DOHH2 (cell line): ENCODE data around the gene KCNG2.

ENCODE experiments used
- H3F3A ChIP-seq: fragments of 200-600 bp; sonication (generic), shearing (Covaris generic); 2 replicates; pipeline ENCODE4 v1.6.0; 2016; ENCODE audit warnings: antibody characterized with exemption, mild to moderate bottlenecking; ENCODE audit not compliant: control insufficient read depth, insufficient read depth
- H3K27ac ChIP-seq: fragments of 200-600 bp; sonication (generic); 2 replicates; pipeline ENCODE4 v1.5.1; 2014; ENCODE audit warnings: low read depth, mild to moderate bottlenecking, low read length, moderate library complexity
- H3K27me3 ChIP-seq: fragments of 200-600 bp; sonication (generic); 2 replicates; pipeline ENCODE4 v1.6.1; 2014; ENCODE audit warnings: mild to moderate bottlenecking, low read length, mixed read lengths; ENCODE audit not compliant: control insufficient read depth
- H3K36me3 ChIP-seq: fragments of 200-600 bp; sonication (generic); 2 replicates; pipeline ENCODE4 v1.6.1; 2014; ENCODE audit warnings: mild to moderate bottlenecking, low read length, moderate library complexity, mixed read lengths; ENCODE audit not compliant: control insufficient read depth
- H3K4me1 ChIP-seq: fragments of 200-600 bp; sonication (generic); 2 replicates; pipeline ENCODE4 v1.6.1; 2014; ENCODE audit warnings: mild to moderate bottlenecking, low read length, mixed read lengths; ENCODE audit not compliant: control insufficient read depth
- H3K4me2 ChIP-seq: fragments of 200-600 bp; sonication (generic); 2 replicates; pipeline ENCODE4 v1.6.0; 2014; ENCODE audit warnings: mild to moderate bottlenecking, low read length, moderate library complexity
- H3K4me3 ChIP-seq: fragments of 200-600 bp; sonication (generic); 2 replicates; pipeline ENCODE4 v1.5.1; 2014; ENCODE audit warnings: mild to moderate bottlenecking, low read length, mixed read lengths
- H3K79me2 ChIP-seq: fragments of 200-600 bp; sonication (generic); 2 replicates; pipeline ENCODE4 v1.6.1; 2014; ENCODE audit warnings: mild to moderate bottlenecking, low read length, mixed read lengths; ENCODE audit not compliant: control insufficient read depth
- H3K9me2 ChIP-seq: fragments of 200-600 bp; sonication (generic); replicated peaks from 2 replicates; pipeline ENCODE4 v1.6.1; 2014; ENCODE audit warnings: mild to moderate bottlenecking, low read length, mixed read lengths; ENCODE audit not compliant: control insufficient read depth
- H3K9me3 ChIP-seq: fragments of 200-600 bp; sonication (generic); 2 replicates; pipeline ENCODE4 v1.6.1; 2014; ENCODE audit warnings: antibody characterized with exemption, low read length, mixed read lengths; ENCODE audit not compliant: control insufficient read depth, insufficient read depth
- H4K20me1 ChIP-seq: fragments of 200-600 bp; sonication (generic); 2 replicates; pipeline ENCODE4 v1.6.0; 2014; ENCODE audit warnings: low read depth, mild to moderate bottlenecking, antibody characterized with exemption, low read length, moderate library complexity; ENCODE audit not compliant: control insufficient read depth, insufficient read depth
- EZH2phosphoT487 ChIP-seq: fragments of 200-600 bp; sonication (generic); IDR thresholded peaks from 2 replicates; pipeline ENCODE4 v1.6.1; 2017; ENCODE audit warnings: borderline replicate concordance, mild to moderate bottlenecking, antibody characterized with exemption, low read length, moderate library complexity, mixed read lengths
- TF ChIP-seq, protein P1 (sequence below): fragments of 200-600 bp; sonication (generic); IDR thresholded peaks from one replicate; pipeline ENCODE4 v1.5.1; 2014; ENCODE audit warnings: antibody characterized with exemption, mild to moderate bottlenecking, low read depth, low read length; ENCODE audit not compliant: poor library complexity, severe bottlenecking

KCNG2 gene

DNA sequence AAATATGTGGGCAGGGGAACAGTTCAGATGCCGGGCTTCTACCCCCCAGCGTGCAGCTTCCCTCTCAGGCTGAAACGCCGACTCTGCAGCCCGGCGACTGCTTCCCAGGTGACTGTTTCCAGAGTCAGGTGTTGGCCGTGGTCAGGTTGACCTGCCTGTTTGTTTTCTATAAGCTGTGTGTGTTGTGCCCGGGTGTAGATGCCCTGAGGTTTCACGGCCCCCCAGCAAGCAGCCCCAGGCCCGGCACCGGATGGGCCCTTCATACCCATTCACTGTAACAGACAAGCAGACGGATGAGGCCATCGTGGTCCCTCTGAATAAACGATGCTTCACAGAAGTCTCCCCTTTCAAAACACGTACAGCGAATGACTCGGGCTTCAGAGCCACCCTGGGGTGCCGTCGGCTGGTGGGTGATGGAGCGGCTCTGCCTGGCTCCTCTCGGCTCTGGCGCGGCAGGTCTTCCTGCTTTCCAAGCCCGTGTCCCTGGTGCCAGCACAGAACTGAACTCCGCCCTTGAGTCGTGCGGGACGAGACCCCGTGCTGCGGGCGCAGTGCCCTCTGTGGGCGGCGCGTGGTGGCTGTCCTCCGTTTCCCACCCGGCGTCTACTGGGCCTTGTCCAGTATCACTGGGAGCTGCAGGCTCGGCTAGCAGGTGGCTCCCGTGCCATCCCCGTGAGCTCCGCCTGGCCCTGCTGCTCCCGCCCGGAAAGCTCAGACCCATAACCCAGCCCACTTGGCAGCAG is 15.0 kb upstream of the KCNG2 start:
- Histone ChIP-seq H3F3A (no peaks in the 10 kb centered on the region), H3K9me2 (no peaks in the 10 kb centered on the region), H3K4me3 (no peak overlapping the region), H3K27ac (no peak overlapping the region), H3K4me1 (peaks cover 10% of the 10 kb centered on the region), H3K79me2 (no peaks in the 10 kb centered on the region), H3K36me3 (no peaks in the 10 kb centered on the region), H3K27me3 (peaks cover 7% of the 10 kb centered on the region; the same call in 1 of the 2 replicates), H3K4me2 (no peak overlapping the region), H4K20me1 (no peaks in the 10 kb centered on the region), H3K9me3 (no peaks in the 10 kb centered on the region)
- TF ChIP-seq, protein P1, sequence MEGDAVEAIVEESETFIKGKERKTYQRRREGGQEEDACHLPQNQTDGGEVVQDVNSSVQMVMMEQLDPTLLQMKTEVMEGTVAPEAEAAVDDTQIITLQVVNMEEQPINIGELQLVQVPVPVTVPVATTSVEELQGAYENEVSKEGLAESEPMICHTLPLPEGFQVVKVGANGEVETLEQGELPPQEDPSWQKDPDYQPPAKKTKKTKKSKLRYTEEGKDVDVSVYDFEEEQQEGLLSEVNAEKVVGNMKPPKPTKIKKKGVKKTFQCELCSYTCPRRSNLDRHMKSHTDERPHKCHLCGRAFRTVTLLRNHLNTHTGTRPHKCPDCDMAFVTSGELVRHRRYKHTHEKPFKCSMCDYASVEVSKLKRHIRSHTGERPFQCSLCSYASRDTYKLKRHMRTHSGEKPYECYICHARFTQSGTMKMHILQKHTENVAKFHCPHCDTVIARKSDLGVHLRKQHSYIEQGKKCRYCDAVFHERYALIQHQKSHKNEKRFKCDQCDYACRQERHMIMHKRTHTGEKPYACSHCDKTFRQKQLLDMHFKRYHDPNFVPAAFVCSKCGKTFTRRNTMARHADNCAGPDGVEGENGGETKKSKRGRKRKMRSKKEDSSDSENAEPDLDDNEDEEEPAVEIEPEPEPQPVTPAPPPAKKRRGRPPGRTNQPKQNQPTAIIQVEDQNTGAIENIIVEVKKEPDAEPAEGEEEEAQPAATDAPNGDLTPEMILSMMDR, result no peak
- TF ChIP-seq EZH2phosphoT487, result no peak

DNA sequence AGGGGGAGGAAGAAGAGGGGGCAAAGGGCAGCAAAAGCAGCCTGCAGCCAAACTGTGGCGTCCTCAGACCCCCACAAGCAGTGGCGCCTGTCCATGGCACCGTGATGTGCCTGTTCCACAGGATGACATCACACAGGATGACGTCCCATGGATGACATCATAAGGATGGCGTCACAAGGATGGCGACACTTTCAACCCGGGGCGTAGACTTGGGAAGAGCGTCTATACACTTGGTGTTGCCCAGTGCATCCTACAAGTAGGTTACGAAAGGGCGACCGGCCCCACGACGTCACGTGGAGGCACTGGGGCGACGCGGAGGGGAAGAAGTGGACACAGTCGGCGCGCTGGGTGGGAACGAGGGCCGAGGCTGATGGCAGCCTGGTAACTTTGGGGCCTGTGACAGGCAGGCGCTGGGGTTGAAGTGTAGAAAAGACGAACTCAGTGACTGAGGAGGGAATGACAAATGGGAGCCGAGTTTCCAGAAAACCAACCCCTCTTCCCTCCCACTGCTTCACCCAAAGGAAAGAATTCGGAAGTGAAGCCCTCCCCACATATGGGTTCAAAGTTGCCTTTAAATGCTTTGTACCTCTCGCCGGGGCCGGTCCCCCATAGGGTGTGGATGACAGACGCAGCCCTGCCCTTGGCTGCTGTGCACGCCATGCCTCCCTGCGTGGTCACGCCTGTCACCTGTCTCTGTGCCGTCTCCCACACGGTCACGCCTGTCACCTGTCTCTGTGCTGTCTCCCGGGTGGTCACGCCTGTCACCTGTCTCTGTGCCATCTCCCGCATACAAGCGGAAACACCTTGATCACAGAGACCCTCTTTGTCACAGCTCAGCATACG is 13.4 kb upstream of the KCNG2 start:
- Histone ChIP-seq H3K4me2 (peak overlapping the region; percentile 28; the same call in 1 of the 2 replicates), H3K36me3 (no peaks in the 10 kb centered on the region), H3K4me3 (no peak overlapping the region), H3K4me1 (peaks cover 10% of the 10 kb centered on the region), H3K9me2 (no peaks in the 10 kb centered on the region), H3K9me3 (peaks cover 6% of the 10 kb centered on the region; the same call in 1 of the 2 replicates), H3F3A (no peaks in the 10 kb centered on the region), H3K27me3 (peaks cover 7% of the 10 kb centered on the region; the same call in 1 of the 2 replicates), H4K20me1 (no peaks in the 10 kb centered on the region), H3K79me2 (no peaks in the 10 kb centered on the region), H3K27ac (no peak overlapping the region)
- TF ChIP-seq, protein P1, result no peak
- no peak for TF ChIP-seq EZH2phosphoT487

DNA sequence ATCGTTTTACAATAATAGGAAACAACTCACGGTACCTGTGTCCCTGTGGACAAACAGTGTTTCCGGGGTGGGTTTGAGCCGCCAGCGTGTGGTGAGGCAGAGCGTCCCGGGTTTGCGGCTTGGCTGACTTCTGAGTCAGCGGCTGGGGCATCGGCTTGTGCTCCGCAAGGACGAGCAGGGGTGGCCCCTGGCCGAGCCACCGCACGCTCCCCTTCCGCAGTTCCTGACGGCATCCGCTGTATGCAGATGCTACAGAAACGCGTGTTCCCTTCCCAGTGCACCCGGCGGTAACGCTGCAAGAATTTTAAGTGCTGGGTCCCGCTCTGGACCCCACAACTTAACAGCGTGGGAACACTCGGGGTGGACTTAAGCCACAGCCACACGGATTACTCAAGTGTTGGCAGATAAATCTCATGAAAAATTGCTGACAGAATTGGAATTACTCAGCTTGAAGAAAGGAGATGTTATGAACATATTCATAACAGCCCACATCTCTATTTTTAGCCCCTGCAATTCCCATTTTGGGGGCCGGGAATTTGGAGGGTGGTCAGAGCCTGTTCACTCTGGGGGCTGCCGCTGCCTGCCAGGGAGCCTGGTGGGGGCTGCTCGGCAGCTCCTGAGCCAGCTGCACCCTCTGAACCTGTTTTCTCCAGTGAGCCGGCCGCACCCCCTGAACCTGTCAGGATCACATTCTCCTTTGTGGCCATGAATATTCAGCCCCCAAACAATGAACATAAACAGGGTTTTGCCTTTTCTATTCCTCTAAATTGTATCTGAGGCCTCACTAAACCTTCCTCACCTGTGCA is 12.6 kb upstream of the KCNG2 start:
- H3K4me2 ChIP-seq, result peak overlapping the region; percentile 28
- no peak overlapping the region for H3K27ac ChIP-seq
- H3K36me3 ChIP-seq, result no peaks in the 10 kb centered on the region
- TF ChIP-seq EZH2phosphoT487, result no peak
- TF ChIP-seq, protein P1, result no peak
- H3K79me2 ChIP-seq, result no peaks in the 10 kb centered on the region
- H4K20me1 ChIP-seq, result no peaks in the 10 kb centered on the region
- peaks cover 7% of the 10 kb centered on the region; the same call in 1 of the 2 replicates for H3K27me3 ChIP-seq
- no peaks in the 10 kb centered on the region for H3K9me2 ChIP-seq
- 0 out of 2 replicates have a peak overlapping the region, but pooled peaks have one; percentile 5 for H3K4me3 ChIP-seq
- peaks cover 10% of the 10 kb centered on the region for H3K4me1 ChIP-seq
- no peaks in the 10 kb centered on the region for H3F3A ChIP-seq
- peaks cover 7% of the 10 kb centered on the region; the same call in 1 of the 2 replicates for H3K9me3 ChIP-seq
